ENCODE data around the gene E2F7. TPM values are rescaled to one million over a fixed set of nuclear protein-coding genes. Genes with fewer than 3 reads are reported as not detected.

The E2F7 gene
- total RNA-seq, 1 donor from 2014 or later: 26.2 TPM

DNA sequence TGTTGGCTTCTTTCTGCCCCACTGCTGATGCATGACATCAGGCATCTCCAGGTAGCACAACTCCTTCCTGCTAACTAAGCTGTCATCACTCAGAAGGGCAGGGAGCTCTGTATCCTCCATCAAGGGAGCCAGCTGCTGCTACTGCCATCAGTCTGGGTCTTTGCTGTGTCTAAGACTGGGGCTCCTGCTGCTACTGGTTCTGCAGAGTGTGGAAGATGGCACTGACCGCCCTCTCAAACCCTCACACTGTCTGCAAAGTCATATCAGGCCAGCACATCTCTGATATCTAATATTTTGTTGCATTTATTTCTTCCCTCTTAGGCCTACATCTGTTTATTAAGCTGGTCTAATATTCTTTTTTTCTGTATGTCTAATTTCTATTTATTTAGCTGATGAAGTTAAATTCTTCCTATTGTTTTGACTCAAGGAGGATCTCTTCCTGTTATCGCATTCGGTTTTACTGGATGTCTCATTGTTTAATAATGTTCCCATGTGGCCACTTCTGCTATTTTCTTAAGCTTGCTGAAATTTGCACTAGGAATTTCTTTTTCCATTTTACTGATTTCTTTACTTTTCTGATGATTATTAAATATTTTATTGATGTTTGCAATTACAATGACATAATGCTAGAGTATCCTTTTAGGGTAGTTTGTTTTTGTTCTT lies 7.6 kb upstream of the E2F7 start:
- no peaks in the 10 kb centered on the region for H3K79me2 ChIP-seq (ENCODE audit: insufficient read depth, low read length)
- peak overlapping the region; percentile 1 for H3K4me2 ChIP-seq (ENCODE audit: low read length)
- H3K9ac ChIP-seq (ENCODE audit: low read length): no peak overlapping the region
- no peak for DNase-seq (ENCODE audit: low read depth)
- H4K20me1 ChIP-seq (ENCODE audit: insufficient read depth, low read length): no peaks in the 10 kb centered on the region
- no peak for FAIRE-seq
- Mint-ChIP-seq H3K4me3 (ENCODE audit: unreplicated experiment) (no peak overlapping the region), H3K27me3 (ENCODE audit: low read depth, unreplicated experiment) (no peaks in the 10 kb centered on the region), H3K36me3 (ENCODE audit: low read depth, unreplicated experiment) (no peaks in the 10 kb centered on the region), H3K4me1 (ENCODE audit: low read depth, unreplicated experiment) (peaks cover 13% of the 10 kb centered on the region), H3K27ac (ENCODE audit: unreplicated experiment) (no peak overlapping the region), H3K9me3 (ENCODE audit: unreplicated experiment) (peaks cover 7% of the 10 kb centered on the region)
- H3K4me1 ChIP-seq (ENCODE audit: insufficient read depth, low read length): peaks cover 5% of the 10 kb centered on the region
- no peak overlapping the region for H3K4me3 ChIP-seq (ENCODE audit: insufficient read depth, low read depth, low read length)
- H3K27ac ChIP-seq (ENCODE audit: low read depth, low read length): peak overlapping the region; percentile 3
- H3K36me3 ChIP-seq (ENCODE audit: insufficient read depth, low read length): no peaks in the 10 kb centered on the region
- H3K27me3 ChIP-seq (ENCODE audit: insufficient read depth, low read length): no peaks in the 10 kb centered on the region
- H3K9me3 ChIP-seq (ENCODE audit: insufficient read depth, low read depth, low read length): no peaks in the 10 kb centered on the region
- H2AFZ ChIP-seq (ENCODE audit: low read depth, low read length): no peak overlapping the region
- TF ChIP-seq CTCF (IDR thresholded peaks at IDR 0.05; ENCODE audit: insufficient read depth, low read depth, low read length): no peak

GRCh38 chr12:77070800-77071449 lies 5.6 kb upstream of the E2F7 start:
- no peak overlapping the region for H3K27ac Mint-ChIP-seq (ENCODE audit: unreplicated experiment)
- Histone ChIP-seq H3K4me1 (ENCODE audit: insufficient read depth, low read length) (peaks cover 5% of the 10 kb centered on the region), H3K4me3 (ENCODE audit: insufficient read depth, low read depth, low read length) (no peak overlapping the region), H3K9me3 (ENCODE audit: insufficient read depth, low read depth, low read length) (no peaks in the 10 kb centered on the region), H3K27me3 (ENCODE audit: insufficient read depth, low read length) (no peaks in the 10 kb centered on the region), H3K36me3 (ENCODE audit: insufficient read depth, low read length) (no peaks in the 10 kb centered on the region), H2AFZ (ENCODE audit: low read depth, low read length) (no peak overlapping the region), H3K27ac (ENCODE audit: low read depth, low read length) (no peak overlapping the region), H4K20me1 (ENCODE audit: insufficient read depth, low read length) (no peaks in the 10 kb centered on the region), H3K4me2 (ENCODE audit: low read length) (no peak overlapping the region), H3K9ac (ENCODE audit: low read length) (no peak overlapping the region), H3K79me2 (ENCODE audit: insufficient read depth, low read length) (no peaks in the 10 kb centered on the region)
- no peak for DNase-seq (ENCODE audit: low read depth)
- no peak overlapping the region for H3K4me3 Mint-ChIP-seq (ENCODE audit: unreplicated experiment)
- peaks cover 5% of the 10 kb centered on the region for H3K9me3 Mint-ChIP-seq (ENCODE audit: unreplicated experiment)
- no peaks in the 10 kb centered on the region for H3K36me3 Mint-ChIP-seq (ENCODE audit: low read depth, unreplicated experiment)
- no peak for FAIRE-seq
- TF ChIP-seq CTCF (IDR thresholded peaks at IDR 0.05; ENCODE audit: insufficient read depth, low read depth, low read length) (no peak), EZH2 (IDR thresholded peaks at IDR 0.05; ENCODE audit: insufficient read depth, low read length) (no peak)
- H3K4me1 Mint-ChIP-seq (ENCODE audit: low read depth, unreplicated experiment): peaks cover 16% of the 10 kb centered on the region
- no peaks in the 10 kb centered on the region for H3K27me3 Mint-ChIP-seq (ENCODE audit: low read depth, unreplicated experiment)

DNA sequence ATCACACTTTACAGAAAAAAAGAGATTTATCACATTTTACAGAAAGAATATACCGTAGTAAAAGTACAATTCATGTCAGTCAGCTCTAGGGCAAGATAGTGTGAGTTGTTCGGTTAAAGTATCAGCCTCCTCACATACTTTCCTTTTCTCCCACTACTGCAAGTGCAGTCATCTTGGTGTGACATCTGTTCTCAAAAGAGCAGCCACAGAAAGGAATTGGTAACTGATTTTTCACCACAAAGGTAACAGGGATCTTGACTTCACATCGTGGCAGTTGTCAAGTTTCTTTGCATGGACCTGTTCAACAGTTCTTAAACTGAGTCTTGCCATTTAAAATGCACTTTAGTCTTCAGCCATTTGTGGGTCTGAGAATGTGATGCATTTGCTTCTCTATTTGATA lies 5.0 kb upstream of the E2F7 start:
- peaks cover under 1% of the 10 kb centered on the region for H3K79me2 ChIP-seq (ENCODE audit: insufficient read depth, low read length)
- H3K4me1 ChIP-seq (ENCODE audit: insufficient read depth, low read length): peaks cover 5% of the 10 kb centered on the region
- no peaks in the 10 kb centered on the region for H3K27me3 ChIP-seq (ENCODE audit: insufficient read depth, low read length)
- H3K4me3 ChIP-seq (ENCODE audit: insufficient read depth, low read depth, low read length): no peak overlapping the region
- no peak overlapping the region for H3K9ac ChIP-seq (ENCODE audit: low read length)
- no peak overlapping the region for H3K4me2 ChIP-seq (ENCODE audit: low read length)
- H3K4me1 Mint-ChIP-seq (ENCODE audit: low read depth, unreplicated experiment): peaks cover 16% of the 10 kb centered on the region
- H3K27me3 Mint-ChIP-seq (ENCODE audit: low read depth, unreplicated experiment): no peaks in the 10 kb centered on the region
- H4K20me1 ChIP-seq (ENCODE audit: insufficient read depth, low read length): no peaks in the 10 kb centered on the region
- FAIRE-seq: no peak
- H3K36me3 Mint-ChIP-seq (ENCODE audit: low read depth, unreplicated experiment): no peaks in the 10 kb centered on the region
- peaks cover 5% of the 10 kb centered on the region for H3K9me3 Mint-ChIP-seq (ENCODE audit: unreplicated experiment)
- TF ChIP-seq CTCF (IDR thresholded peaks at IDR 0.05; ENCODE audit: insufficient read depth, low read depth, low read length): no peak
- no peak for TF ChIP-seq EZH2 (IDR thresholded peaks at IDR 0.05; ENCODE audit: insufficient read depth, low read length)
- H3K36me3 ChIP-seq (ENCODE audit: insufficient read depth, low read length): no peaks in the 10 kb centered on the region
- no peak for DNase-seq (ENCODE audit: low read depth)
- no peak overlapping the region for H2AFZ ChIP-seq (ENCODE audit: low read depth, low read length)
- H3K27ac ChIP-seq (ENCODE audit: low read depth, low read length): no peak overlapping the region
- H3K4me3 Mint-ChIP-seq (ENCODE audit: unreplicated experiment): no peak overlapping the region
- H3K27ac Mint-ChIP-seq (ENCODE audit: unreplicated experiment): no peak overlapping the region
- no peaks in the 10 kb centered on the region for H3K9me3 ChIP-seq (ENCODE audit: insufficient read depth, low read depth, low read length)
